Stimulated activated CD4-positive, alpha-beta T cell treated with anti-CD3 and anti-CD28 coated beads, TNF-alpha, amount 100 ng/mL, for 4 hours (primary cell): Measurements from ENCODE around the gene CREBZF.

ENCODE experiments used
- DNase-seq, 3 experiments: peaks; one replicate each; pipeline ENCODE4 v3.0.0-alpha.2; 2020; ENCODE audit warnings: low read depth in 3 of 3

CREBZF gene, protein sequence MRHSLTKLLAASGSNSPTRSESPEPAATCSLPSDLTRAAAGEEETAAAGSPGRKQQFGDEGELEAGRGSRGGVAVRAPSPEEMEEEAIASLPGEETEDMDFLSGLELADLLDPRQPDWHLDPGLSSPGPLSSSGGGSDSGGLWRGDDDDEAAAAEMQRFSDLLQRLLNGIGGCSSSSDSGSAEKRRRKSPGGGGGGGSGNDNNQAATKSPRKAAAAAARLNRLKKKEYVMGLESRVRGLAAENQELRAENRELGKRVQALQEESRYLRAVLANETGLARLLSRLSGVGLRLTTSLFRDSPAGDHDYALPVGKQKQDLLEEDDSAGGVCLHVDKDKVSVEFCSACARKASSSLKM

DNA sequence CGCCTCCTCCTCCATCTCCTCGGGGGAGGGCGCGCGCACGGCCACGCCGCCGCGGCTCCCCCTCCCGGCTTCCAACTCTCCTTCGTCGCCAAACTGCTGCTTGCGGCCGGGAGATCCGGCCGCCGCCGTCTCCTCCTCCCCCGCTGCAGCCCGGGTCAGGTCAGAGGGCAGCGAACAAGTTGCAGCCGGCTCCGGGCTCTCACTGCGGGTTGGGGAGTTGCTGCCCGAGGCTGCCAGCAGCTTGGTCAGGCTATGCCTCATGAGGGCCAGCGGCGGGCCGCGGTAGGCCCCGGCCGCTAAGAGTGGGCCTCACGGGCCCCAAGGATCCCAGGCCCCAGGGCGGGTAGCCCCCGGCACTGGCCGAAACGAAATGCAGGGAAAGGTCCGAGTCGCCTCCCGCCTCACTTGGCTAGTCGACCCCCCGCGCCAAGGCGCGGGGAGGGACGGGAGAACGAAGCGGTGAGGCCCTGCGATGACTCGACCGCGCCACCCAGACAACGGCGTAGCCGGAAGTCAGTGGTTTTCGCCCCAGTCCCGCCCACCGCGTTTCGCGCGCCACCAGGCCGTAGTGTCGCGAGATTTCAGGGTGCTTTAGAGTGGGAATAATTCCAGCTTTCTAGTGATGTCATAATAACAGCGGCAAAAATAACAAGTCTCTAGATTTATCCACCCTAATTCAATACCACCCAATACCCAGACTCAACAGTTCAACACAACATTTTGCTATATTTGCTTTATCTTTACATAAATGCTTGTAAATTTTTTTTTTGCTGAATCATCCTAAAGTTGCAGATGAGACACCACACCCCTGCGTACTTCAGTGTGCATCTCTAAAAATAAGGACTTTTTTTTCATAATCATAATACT is at the start of gene CREBZF:
TSS of gene CREBZF (minus strand) at position 515 of the 867 bp plus-strand sequence. CDS start at position 261, 254 bp downstream.
- peak; percentile 81 to 88 (median 88) for DNase-seq

DNA sequence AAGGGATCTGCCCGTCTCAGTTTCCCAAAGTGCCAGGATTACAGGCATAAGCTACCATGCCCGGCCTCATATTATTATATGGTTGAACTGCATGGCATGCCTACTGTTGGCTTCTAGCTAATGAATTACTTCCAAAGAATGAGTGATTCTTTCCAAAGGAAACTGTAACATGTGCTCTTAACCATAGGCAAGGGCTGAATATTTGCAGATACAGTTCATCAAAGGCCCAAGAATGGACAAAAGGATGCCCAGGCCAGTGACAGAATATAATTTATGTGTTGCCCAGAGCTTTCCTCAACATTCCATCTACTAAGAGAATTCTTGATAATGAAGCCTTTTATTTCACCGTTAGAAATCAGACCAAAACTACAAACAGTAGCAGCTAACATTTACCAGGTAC is 48.0 kb upstream of the CREBZF start:
- DNase-seq, result no peak

- DNase-seq, result no peak
These were observed 46.0 kb upstream of the CREBZF start for GRCh38 chr11:85710917-85711316.

GRCh38 chr11:85709941-85710702 is 45.2 kb upstream of the CREBZF start:
- no peak for DNase-seq

DNA sequence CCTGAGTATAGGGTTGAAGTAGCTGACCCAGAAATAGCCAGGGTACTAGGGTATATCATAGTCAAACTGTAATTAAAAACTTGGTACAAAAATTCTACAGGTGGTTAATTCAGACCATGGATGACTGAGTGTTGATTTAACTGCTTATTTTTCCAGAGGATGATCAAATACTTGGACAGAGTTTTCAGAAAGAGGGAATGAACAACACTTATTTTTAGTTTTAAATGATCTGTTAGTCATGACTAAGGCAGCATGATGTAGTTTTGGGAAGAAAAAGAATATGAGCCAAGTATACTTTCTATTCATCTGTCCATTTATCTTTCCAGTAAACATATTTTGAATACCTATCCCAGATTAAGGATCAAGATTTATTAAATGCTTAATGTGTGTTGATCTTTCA is 40.9 kb upstream of the CREBZF start:
- DNase-seq, result no peak

GRCh38 chr11:85704967-85705366 is 40.0 kb upstream of the CREBZF start:
- no peak for DNase-seq

DNA sequence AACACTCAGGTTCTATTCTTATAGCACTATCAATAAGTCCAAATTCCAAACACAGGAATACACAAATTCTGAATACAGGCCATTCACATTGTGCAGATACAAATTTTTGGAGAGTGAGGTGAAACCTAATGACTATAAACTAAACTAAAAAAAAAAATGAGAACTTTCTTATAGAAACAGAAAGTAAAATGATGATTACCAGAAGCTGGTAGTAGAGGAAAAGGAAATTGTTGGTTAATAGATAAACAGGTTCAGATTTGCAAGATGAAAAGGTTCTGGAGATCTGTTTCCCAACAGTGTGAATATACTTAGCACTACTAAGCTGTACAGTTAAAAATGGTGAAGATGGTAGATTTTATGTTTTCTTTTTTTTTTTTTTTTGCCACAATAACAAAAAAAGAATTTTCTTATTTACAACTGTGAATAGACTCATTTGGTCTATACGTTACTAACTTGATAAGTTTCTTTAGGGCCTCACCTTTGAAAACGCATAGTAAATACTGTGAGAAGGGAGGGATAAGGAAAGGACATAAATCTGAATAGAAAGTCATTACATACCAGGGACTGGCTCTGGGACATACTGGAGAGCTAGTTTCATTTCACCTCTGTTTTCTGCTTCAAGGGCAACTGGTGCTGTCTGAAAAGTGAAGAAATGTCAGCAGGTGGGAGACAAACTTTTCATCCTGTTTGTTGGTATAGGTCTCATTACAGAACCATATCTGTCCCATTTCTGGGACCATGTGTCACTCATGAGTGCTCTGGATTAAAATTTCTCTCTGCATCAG is 35.2 kb upstream of the CREBZF start:
- DNase-seq, result no peak

GRCh38 chr11:85698195-85698594 is 33.3 kb upstream of the CREBZF start:
- DNase-seq, result no peak

DNA sequence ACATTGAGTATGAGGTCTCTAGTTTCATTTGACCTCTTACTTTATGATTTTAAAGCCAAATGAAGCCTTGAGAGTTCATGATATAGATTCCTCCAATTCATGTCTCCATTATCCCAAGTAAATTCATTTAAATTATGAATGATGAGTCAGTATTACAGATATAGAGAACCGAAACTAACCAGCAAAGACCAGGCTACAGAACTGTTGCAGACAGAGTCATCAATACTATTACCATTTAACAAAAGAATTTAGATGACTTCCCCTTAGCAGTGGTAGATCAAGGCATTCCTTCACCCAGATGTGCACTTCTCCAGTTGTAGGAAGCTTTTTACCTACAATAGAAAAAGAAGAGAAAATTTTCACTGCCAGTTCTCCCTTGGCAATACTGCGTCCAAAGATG is 32.8 kb upstream of the CREBZF start:
- DNase-seq, result no peak

DNA sequence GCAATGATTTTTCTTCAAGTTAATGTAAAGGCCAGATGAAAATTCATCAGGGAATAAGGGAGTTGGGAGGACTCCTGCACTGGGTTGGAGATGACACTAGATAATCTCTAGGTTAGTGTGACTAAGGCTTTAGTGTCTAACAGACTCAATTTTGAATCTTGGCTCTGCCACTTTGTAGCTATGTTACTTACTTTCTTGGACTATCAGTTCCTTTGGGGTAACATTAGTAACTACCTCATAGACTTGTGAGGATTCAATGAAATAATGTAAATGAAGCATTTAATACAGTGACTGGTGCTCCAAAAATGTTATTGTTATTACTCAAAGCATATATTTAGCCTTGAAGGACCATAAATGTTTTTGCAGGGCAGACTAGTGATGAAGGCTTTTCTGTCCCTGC is 30.6 kb upstream of the CREBZF start:
- no peak for DNase-seq

DNA sequence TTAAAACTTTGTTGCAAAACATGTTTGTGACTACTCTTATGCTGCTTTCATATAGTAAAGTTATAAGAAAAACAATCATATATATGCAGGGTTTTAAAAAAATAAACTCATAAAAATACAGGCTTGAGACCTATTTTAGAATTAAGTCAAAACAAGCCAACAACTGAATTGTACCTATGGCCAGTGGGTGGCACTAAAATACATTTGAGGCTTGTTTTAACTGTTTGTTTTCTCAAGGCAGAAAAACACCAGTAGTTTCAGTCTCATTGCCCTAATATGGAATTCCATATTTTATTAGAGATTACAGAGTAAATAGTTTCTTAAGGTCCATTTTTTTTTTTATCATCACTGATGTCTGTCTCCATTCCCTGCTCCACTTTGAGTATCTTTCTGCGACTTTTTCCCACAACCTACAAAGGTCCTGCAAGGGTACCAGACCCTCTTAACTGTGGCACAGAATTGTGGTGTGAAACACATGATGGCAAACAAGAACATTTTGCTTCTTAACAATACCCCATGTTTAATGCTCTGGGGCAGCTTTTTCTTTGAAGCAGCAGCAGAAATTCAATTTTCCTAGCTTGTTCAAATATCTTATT is 29.6 kb upstream of the CREBZF start:
- no peak for DNase-seq

GRCh38 chr11:85685820-85686459 is 21.0 kb upstream of the CREBZF start, which contains the start of gene CCDC89:
CCDC89 (minus strand) TSS chr11:85686195; CDS start chr11:85686130, 65 bp downstream.
- no peak for DNase-seq

GRCh38 chr11:85685125-85685819 is 20.3 kb upstream of the CREBZF start:
- DNase-seq, result no peak

DNA sequence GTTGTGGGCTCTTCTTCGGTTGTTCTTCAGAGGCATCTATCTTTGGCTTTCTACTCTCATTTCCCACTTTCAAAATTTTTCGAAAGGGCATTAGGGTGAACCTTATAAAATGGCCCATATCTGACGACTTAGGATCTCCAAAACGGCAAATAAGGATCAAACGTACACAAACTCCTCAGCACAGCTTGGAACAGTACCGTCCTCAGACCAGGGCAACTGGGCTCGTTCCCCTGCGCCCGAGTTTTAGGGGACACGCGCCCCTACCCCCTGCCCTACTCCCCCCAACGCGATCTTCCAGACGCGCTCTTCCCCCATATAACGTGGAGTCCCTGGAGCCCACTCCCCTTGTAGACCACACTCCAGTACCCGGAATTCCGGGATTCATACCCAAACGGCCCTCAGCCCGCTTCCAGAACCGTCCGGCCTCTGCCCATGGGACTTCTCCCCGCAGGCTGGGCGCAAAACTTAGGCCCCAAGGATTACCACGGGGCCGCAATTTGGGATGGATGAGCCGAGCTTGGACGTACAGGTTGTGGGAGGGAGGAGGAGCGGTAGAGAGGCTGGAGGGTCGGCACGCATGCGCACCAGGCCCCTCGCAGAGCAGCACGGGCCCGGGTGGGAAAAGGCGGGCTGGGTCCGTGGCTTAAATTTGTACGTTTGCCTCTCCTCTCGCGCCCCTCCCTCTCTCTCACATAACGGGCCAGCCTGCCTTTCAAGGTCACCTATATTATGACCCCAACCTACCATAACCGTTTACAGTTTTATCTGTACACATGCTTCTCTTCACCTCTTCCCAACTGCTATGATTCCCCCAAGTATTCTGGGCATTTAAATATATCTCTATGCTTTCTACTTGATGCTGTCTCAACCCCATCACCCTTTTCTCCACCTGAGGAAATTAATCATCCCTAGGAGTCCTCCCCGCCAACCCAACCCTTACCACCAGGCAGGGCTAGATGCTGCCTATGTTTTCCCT is 17.7 kb upstream of the CREBZF start:
- DNase-seq, result peak; percentile 32 to 49 (median 38)

DNA sequence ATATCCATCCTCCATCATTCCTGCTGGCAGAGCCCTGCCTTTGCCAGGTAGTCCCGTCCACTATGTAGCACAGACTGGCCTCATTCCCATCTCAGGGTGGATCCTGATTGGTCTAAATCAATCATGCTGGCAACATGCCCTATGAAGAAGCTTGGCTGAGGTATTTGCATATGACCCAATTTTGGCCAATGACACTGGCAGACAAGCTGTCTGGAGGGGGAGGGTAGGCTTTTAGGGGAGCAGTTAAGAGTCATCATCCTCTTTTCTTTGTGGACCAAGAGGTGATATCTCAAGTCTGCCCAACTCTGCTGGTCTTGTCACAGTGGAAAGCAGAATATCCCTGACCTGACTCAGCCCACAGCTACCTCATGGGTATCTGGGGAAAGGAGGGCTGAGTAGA is 16.0 kb upstream of the CREBZF start:
- no peak for DNase-seq

GRCh38 chr11:85679576-85679975 is 14.6 kb upstream of the CREBZF start:
- no peak for DNase-seq

DNA sequence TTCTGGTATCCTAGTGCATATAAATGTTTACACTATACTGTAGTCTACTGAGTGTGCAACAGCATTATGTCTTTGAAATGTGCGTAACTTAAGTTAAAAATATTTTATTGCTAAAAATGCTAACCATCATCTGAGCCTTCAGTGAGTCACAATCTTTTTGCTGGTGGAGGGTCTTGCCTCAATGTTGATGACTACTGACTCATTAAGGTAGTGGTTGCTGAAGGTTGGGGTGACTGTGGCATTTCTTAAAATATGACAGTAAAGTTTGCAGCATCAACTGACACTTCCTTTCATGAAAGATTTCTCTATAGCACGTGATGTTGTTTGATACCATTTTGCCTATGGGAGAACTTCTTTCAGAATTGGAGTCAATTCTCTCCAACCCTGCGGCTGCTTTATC is 8.5 kb upstream of the CREBZF start:
- no peak for DNase-seq

GRCh38 chr11:85672105-85672902 is 7.4 kb upstream of the CREBZF start:
- no peak for DNase-seq
